Measurements from ENCODE around the gene EHF.

Gene EHF

DNA sequence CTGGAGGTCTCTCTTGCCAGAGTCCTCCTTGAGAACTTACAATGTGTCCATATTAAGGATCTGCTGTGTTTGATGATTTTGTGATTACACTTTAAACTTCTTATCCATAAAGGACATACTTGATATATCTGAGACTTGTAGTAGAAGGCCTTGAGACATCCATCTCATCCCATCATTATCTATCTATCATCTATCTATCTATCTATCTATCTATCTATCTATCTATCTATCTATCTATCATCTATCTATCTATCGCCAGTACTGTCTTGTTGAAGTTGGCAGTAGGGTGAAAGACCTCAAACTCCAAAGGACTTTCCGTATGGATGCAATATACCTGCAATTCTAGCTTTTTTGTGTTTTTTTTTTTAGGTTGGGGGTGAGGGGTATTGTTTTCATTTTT lies 2.5 kb upstream of the EHF start:
- Histone ChIP-seq H3K27ac (no peak overlapping the region), H3K4me3 (no peak overlapping the region)

DNA sequence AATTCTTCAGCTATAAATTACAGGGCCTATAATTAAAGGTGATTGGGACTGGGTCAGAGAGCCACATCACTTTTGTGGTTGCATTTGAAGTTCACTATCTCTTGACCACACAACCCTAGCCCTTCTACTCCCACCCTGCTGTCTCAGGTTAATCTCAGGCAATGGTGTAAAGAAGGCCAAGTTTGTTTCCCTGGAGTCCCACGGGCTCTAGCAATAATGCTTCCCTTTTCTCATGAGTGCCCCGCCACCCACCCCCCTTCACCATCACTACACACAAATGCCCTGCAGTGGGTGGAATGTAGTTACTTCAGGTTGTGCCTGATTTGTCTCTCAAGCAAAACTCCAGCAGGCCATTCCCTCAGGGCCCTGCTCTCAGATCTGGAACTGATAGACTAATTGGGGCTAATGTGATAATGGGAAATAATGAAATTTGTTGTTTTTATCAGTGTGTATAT lies 1.8 kb upstream of the EHF start:
- Histone ChIP-seq H3K4me3 (no peak overlapping the region), H3K27ac (peak overlapping the region in 2 of 21 experiments; percentile 72 to 74)

DNA sequence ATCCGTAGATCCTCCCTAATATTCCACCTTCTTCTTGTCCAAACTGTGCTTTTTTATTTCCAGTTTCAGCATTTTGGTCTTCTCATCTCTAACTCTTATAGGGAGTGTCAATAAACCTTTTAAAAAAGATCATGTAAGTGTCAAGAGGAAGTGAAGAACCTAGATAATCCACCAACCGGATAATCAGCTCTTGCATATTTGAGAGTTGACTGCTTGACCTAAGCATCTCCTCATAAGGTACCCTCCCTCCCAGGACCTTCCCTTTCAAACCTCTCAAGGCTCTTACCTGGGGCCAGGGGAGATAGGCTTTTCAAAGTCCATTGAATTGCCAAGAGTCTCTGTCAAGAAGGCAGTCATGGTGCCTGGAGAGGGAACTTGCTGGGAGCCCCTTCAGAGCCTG lies 691 bp upstream of the EHF start:
- peak overlapping the region in 15 of 21 experiments; percentile 37 to 86 (median 60) for H3K27ac ChIP-seq
- H3K4me3 ChIP-seq = peak overlapping the region in 1 of 7 experiments; percentile 0

DNA sequence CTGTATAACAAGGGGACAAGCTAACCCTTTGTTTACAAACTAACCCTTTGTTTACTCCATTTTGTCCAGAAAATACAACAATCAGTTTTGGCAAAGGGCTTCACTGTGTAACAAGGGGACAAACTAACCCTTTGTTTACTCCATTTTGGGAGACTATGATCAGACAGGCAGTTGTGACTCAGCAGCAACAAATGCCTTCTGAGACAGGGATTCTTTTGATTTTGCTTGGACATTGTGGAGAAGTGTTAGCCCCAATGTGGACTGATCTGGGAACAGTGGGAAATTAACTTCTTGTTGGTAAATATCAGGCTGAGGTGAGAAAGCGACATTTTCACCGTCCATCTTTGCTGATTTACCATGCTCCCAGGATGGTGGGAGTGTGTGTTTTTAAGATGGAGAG lies 983 bp downstream of the EHF start:
- Histone ChIP-seq H3K27ac (peak overlapping the region in 20 of 21 experiments; percentile 37 to 89 (median 76)), H3K4me3 (peak overlapping the region; percentile 23 to 44 (median 29))

DNA sequence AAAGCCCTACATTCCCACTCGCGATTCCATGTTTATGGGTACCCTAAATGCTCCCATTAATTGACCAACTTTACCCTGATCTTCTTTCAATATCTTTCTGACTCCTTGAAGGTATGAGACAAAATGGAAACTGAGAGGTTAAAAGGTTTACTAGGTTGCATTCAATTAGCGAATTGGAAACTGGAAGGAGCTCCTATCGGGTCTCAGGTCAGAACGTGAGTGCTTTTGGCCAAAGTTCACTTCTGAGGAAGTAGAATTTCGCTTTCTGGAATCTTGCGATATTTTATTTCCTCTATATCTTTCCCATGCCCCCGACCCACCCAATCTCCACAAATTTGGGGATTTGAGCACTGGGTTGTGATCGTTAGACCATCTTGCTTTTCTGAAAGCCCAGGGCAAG lies 2.6 kb downstream of the EHF start:
- Histone ChIP-seq H3K4me3 (peak overlapping the region in 6 of 7 experiments; percentile 23 to 44 (median 30)), H3K27ac (peak overlapping the region in 13 of 21 experiments; percentile 2 to 89 (median 72))

DNA sequence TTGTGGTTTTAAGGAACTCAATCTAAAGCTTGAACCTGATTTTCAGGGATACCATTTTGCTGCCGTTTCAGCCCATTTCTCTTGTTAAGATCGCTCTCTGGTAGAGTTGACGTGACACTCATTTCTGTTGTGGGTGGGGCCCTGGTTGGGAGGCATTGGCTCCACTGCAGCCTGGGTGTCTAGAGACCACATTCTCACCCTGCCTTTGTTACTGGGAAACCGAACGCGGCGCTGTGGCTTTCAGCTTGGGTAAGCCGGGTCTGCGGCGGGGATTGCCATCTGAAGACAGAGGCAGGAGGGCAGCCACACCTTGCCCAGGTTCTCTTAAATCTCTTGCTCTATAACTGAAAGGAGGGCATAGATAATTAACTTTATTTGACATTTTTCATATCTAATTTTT lies 3.2 kb downstream of the EHF start:
- Histone ChIP-seq H3K4me3 (peak overlapping the region in 6 of 7 experiments; percentile 23 to 44 (median 30)), H3K27ac (peak overlapping the region in 12 of 21 experiments; percentile 2 to 89 (median 43))

DNA sequence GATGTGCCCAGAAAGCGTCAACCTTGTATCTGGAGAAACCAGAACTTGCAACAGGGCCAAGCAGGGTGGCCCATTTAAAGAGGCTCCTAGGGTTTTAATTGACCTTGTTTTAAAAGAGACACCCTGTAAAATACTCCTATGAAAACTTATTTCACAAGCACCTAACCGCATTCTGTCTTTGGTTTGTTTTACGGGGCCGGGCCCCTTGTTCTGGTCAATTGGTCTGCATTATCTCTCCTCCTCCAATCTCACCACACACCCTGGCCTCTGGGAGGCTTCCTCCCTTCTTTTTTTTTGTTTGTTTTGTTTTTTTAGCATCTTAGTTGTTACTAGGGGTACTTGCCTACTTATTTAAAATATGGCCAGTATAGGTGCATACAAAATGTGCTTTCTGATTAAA lies 4.7 kb downstream of the EHF start:
- H3K4me3 ChIP-seq = peak overlapping the region in 4 of 7 experiments; percentile 25 to 44 (median 32)
- peak overlapping the region in 1 of 21 experiments; percentile 73 for H3K27ac ChIP-seq

DNA sequence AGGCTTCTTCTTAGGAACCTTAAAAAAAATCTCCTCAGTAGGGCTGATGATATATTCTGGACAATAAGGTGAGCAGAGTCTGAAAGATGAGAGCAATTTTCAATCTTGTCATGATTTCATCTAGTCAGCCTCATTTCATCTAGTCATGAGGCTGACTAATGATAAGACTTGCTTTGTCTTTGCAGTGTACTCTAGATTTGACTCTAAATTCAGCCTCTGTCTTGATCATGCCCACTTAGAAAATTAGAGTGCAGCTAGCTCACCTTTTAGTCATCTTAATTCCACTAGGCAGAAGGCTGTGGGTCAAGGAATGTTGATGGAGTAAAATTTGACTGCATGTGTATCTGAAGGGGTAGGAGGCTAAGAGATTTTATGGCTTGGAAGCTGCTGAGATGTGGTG lies 5.5 kb downstream of the EHF start:
- peak overlapping the region in 1 of 7 experiments; percentile 44 for H3K4me3 ChIP-seq

DNA sequence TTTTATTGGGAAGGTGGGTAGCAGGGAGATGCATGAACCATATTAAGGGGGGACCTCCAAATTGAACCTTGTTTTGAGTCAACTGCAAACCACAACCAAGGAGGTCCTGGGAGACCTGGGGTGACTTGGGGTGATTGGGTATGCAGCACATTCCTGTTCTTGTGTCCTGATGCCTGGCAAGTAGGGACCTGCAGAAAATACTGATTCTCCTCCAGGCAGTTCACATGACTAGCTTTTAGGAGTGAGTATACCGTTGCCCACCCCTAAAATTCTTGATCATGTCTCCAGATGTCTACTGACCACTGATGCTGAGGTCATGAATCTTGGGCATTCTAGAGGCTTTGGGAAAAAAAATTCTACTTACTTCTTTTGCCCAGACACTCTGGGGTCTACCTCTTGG lies 6.3 kb downstream of the EHF start:
- no peak overlapping the region for H3K27ac ChIP-seq
- H3K4me3 ChIP-seq = no peak overlapping the region

More for the DNA sequence above, 5.5 kb downstream of the EHF start:
- no peak overlapping the region for H3K27ac ChIP-seq

DNA sequence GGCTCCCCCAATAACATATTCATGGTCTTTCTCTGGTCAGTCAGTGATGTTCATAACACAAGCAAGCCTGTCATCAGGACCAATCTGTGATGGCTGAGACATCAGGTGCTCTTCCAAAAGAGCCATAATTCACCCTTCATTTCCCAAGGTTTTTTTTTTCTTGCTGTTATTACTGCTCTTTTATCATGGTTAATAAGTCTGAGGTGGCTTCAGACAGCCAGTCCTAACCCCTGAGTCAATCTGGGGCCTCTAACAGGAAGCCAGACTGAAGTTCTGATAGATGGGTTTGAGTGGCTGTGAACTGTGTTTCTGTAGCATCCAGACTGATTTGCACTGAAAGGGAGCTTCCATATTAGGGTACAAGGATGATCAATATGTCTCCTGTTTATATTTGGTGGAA lies 8.8 kb downstream of the EHF start:
- Histone ChIP-seq H3K27ac (no peak overlapping the region), H3K4me3 (no peak overlapping the region)

DNA sequence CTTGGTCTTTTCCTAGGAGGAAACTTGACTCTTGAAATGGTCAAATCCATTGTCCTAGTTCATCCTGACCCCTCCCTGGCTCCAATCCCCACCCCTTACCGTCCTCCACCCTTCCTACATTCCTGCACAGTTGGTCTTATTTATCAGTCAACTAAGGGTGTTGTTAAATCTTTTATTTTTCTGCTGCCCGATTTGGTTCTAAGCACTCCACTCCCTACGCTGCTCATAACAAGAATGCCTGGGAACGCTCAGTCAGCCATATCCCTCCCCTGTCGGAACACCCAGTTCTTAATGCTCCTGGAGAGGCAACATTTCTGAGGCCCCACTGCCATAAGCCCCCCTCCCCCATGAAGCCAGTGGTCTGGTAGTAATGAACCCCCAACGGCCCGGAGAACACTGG lies 9.7 kb downstream of the EHF start:
- H3K27ac ChIP-seq = peak overlapping the region in 1 of 21 experiments; percentile 42

DNA sequence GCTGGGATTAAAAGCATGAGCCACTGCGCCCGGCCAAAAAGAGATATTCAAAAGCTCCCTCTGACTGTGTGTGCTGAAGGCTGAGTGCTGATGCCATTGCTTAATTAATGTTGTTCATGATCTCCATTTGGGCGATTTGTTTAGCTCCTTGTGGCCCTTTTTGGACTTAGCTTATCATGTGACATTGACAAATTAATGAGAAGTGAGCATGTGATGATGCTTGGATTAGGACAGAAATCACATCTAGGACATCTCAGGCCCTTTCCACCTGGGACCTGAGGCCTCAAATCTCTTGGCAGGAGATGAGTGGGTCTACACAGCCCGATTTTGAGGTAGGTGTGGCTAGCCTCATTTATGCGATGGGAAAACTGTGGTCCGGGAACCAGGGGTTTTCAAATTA lies 10.4 kb downstream of the EHF start:
- peak overlapping the region in 4 of 21 experiments; percentile 2 to 61 (median 46) for H3K27ac ChIP-seq
- H3K4me3 ChIP-seq = no peak overlapping the region

More for the DNA sequence above, 9.7 kb downstream of the EHF start:
- H3K4me3 ChIP-seq = no peak overlapping the region

DNA sequence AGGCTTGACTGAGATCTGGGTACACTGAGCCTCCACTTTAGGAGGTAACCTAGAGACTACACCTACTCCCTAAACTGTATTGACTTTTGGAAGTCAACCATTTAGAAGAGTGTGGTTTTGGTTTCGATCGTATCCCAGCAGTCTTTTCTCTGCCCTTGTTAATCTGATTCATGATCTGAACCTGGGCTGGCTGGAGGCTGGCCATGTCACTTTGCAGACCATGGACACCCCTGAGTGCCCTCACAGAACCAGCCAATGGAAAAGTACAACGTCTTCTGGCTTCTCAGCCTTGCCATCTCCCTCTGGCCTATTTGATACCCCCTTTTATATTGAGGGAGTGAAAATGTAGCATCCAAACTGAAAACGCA lies 10.8 kb downstream of the EHF start:
- Histone ChIP-seq H3K4me3 (no peak overlapping the region), H3K27ac (peak overlapping the region in 4 of 21 experiments; percentile 2 to 61 (median 46))

DNA sequence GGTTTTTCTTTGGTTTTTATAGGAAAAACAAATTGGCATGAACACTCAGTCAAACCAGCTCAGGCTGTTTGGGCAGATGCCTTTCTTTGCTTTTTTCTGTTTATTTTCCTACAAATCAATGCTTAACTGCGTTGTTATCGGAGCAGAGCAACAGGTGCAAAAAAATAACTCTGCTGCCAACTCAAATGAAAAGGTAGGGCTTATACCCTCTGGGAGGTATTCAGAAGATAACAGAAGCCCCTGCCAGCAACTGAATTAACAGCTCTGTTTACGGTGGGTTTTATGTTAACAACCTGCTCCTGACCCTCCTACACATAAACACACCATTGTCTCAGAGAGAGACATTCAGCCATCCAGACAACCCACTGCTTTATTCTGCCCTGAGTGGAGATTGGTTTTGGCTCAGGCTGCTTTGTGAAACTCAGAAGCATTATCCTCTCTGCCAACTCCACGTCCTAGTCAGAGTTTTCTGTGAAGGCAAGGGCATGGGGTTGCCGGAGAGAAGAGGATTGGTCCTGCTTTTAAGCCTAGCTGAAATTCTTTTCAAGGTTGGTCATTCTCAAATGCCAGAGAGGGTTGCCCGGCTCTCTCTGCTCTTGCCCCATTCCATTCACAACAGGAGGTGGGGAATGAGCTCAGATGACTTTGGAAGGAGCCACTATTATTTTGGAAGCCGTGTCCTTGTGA lies 11.4 kb downstream of the EHF start:
- no peak overlapping the region for H3K4me3 ChIP-seq
- H3K27ac ChIP-seq = peak overlapping the region in 7 of 21 experiments; percentile 2 to 50 (median 11)

DNA sequence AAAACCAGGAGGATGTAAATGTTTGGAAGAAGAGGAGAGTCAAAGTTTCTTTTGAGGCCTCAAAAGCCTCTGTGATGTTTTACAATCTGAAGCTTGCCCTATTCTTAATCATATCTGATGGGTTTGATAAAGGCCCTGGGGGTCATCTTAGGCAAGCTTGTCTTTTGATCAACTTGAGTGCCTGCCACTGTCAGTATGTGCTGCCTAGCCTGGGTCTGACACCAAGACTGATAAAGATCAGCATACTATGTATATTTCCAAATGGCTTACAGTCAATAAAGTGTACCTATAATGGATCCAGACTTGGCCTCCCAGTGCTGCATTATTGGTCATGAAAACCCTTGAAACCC lies 12.7 kb downstream of the EHF start:
- Histone ChIP-seq H3K27ac (peak overlapping the region in 6 of 21 experiments; percentile 16 to 61 (median 38)), H3K4me3 (no peak overlapping the region)

DNA sequence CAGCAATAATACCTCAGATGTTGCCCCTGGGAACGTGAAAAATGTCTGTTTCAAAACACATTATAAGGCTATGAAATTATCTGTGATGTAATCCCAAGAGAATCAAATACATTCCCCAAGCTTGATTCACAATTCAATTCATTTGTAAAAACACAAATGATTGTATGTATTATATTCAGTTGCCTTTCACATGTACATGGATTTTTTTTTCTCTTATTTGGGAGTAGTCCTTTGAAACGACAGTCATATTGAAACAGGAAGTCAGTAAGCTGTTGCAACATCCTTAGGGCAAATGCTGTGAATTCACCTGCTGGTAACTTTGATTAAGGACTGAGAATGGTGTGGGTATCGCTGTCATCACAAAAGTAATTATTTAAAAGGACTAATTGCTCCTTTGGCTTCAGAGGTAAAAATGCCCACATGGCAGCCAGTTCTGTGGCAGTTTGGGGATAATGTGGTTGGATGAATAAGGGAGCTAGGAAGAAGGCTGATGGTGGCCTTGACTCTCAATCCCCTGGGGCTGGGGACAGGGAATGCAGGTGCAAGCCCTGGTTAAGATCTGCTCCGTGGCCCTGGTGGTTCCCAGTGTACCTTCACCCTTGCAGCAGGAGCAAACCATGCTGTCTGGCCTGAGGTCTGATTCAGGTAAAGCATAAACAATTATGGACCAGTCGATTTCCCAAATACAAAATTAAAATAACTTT lies 13.2 kb downstream of the EHF start:
- Histone ChIP-seq H3K27ac (peak overlapping the region in 7 of 21 experiments; percentile 16 to 69 (median 48)), H3K4me3 (no peak overlapping the region)

DNA sequence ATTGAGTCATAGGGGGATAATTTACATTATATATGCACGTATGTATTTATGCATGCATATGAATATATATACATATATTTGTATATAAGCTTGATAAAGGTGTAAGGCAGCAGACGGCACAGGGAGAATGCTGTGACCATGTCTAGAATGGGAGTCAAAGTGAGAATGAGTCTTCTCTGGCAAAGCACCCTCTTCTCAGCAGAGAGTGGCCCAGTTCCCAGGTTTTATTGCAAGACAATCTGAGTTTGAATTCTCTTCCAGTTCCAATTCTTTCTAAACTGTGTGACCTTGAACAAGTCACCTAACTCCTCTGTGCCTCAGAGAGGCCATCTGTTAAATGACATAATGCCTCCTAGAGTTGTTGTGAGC lies 13.8 kb downstream of the EHF start:
- no peak overlapping the region for H3K4me3 ChIP-seq
- H3K27ac ChIP-seq = peak overlapping the region in 3 of 21 experiments; percentile 38 to 69 (median 59)

DNA sequence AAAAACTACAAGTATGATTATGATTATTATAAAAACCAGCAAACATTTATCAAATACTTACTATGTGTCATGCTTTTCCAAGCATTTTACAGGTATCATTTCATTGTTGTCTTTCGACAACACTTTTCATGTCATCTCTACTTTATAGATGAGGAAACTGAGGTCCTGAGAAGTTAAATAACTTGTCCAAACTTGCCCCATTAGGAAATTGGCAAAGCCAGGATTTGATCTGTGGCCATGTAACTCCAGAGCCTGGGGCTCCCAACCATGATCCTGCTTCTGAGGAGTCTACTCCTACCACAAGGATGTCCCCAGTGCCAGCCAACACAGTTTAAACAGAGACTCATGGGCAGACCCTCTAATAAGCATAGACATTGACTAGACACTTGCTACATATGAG lies 15.2 kb downstream of the EHF start:
- no peak overlapping the region for H3K27ac ChIP-seq

DNA sequence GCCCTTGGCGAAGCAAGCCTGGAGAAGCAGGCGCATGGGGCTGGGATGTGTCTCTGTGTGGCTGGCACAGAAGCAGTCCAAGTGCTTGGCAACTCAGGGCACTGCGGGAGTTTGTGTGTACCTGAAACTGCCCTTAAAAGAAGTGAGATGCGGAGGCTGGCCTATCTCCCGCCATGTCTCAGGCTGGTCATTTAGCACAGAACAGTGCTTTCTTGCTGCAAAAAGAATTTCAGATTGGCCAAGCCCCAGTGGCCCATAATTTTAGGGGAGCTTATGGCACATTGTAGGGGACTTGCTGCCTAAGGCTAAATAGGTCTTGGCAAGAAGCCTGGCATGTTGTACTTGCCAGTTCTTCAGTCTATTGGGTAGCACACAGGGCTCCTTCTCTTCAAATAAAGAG lies 16.4 kb downstream of the EHF start:
- Histone ChIP-seq H3K27ac (peak overlapping the region in 1 of 21 experiments; percentile 54), H3K4me3 (no peak overlapping the region)

More for the DNA sequence above, 15.2 kb downstream of the EHF start:
- H3K4me3 ChIP-seq = no peak overlapping the region

DNA sequence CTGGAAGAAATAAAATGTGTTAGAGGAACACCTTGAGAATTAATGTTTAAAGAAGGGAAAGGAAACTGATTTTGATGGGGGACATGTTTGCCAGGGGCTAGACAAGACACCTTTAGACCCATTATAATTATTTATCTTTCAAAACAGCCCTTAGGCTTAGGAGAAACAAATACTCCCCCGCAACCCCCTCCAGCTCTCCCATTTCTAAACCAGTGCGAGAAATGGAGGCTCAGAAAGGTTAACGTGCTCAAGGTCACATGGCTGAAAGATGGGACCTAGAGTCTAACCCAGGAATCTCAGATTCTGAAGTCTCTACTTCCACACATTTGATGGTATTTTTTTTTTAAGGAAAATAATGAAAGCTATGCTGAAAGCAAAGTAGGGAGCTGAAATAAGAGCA lies 18.0 kb downstream of the EHF start:
- no peak overlapping the region for H3K4me3 ChIP-seq
- peak overlapping the region in 4 of 21 experiments; percentile 6 to 42 (median 16) for H3K27ac ChIP-seq

DNA sequence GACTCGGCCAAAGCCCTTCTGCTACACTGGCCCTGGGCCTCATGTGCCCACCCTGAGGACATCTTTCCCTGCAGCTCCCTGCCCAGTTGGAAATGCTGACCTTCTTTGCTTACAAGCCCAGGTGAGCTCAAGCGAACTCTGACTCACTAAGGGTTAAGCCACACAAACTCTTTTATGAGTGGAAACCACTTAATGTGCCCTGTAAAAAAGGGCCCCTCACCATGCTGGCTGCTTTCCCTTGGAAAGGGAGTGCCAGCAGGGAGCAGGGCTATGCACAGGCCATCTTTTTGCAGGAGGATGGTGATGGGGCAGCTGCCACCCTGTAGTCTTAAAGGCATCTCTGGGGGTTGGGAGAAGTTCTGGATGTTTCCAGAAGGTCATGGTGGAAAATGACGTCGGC lies 18.7 kb downstream of the EHF start:
- H3K4me3 ChIP-seq = no peak overlapping the region
- H3K27ac ChIP-seq = peak overlapping the region in 6 of 21 experiments; percentile 3 to 42 (median 24)

All from skin epidermis (tissue), 12 donors.